H9 (cell line): ENCODE results near the gene B3GALT4. TPM values are rescaled to one million over a fixed set of nuclear protein-coding genes. Genes with fewer than 3 reads are reported as not detected.

Experiments used
- DNase-seq: peaks from one replicate; pipeline ENCODE4 v3.0.0-alpha.2; 2017
- H2AFZ ChIP-seq: one replicate; pipeline ENCODE4 v1.6.1; 2013; ENCODE audit warnings: mild to moderate bottlenecking, low read length, control low read depth, moderate library complexity
- H2AK5ac ChIP-seq: 2 replicates; pipeline ENCODE4 v1.6.1; 2013; ENCODE audit warnings: low read length, control low read depth, mixed read lengths; ENCODE audit not compliant: insufficient read length
- H2BK120ac ChIP-seq: one replicate; pipeline ENCODE4 v1.6.1; 2013; ENCODE audit warnings: low read depth, mild to moderate bottlenecking, low read length, control low read depth, inconsistent platforms; ENCODE audit not compliant: poor library complexity, severe bottlenecking
- H2BK12ac ChIP-seq: 2 replicates; pipeline ENCODE4 v1.6.1; 2013; ENCODE audit warnings: low read length, control low read depth, mixed read lengths, low read depth; ENCODE audit not compliant: insufficient read length
- H2BK15ac ChIP-seq: 2 replicates; pipeline ENCODE4 v1.6.1; 2013; ENCODE audit warnings: low read depth, low read length, control low read depth
- H2BK20ac ChIP-seq: one replicate; pipeline ENCODE4 v1.6.1; 2013; ENCODE audit warnings: low read depth, mild to moderate bottlenecking, low read length, control low read depth, inconsistent platforms; ENCODE audit not compliant: poor library complexity, severe bottlenecking
- H2BK5ac ChIP-seq: 2 replicates; pipeline ENCODE4 v1.6.1; 2013; ENCODE audit warnings: low read length, control low read depth, mixed read lengths; ENCODE audit not compliant: insufficient read length
- H3K14ac ChIP-seq: 2 replicates; pipeline ENCODE4 v1.6.1; 2013; ENCODE audit warnings: low read length, control low read depth; ENCODE audit not compliant: insufficient read depth
- H3K18ac ChIP-seq: 2 replicates; pipeline ENCODE4 v1.6.1; 2013; ENCODE audit warnings: low read depth, mild to moderate bottlenecking, mixed read lengths, low read length, control low read depth; ENCODE audit not compliant: insufficient read length
- H3K23ac ChIP-seq: 2 replicates; pipeline ENCODE4 v1.6.1; 2013; ENCODE audit warnings: low read length, control low read depth, mixed read lengths, low read depth; ENCODE audit not compliant: insufficient read length
- H3K23me2 ChIP-seq: 2 replicates; pipeline ENCODE4 v1.6.1; 2013; ENCODE audit warnings: low read depth, mild to moderate bottlenecking, mixed read lengths, low read length, control low read depth; ENCODE audit not compliant: insufficient read length, poor library complexity, severe bottlenecking
- H3K27ac ChIP-seq: 2 replicates; pipeline ENCODE4 v1.5.1; 2013; ENCODE audit warnings: low read length, control low read depth, mixed read lengths, low read depth; ENCODE audit not compliant: insufficient read length
- H3K27me3 ChIP-seq: 2 replicates; pipeline ENCODE4 v1.6.1; 2013; ENCODE audit warnings: low read length, control low read depth, inconsistent platforms; ENCODE audit not compliant: insufficient read depth
- H3K4ac ChIP-seq: 2 replicates; pipeline ENCODE4 v1.6.1; 2013; ENCODE audit warnings: low read depth, mild to moderate bottlenecking, control low read depth, inconsistent platforms, low read length, moderate library complexity
- H3K4me1 ChIP-seq: 2 replicates; pipeline ENCODE4 v1.6.1; 2013; ENCODE audit warnings: low read length, control low read depth, inconsistent platforms; ENCODE audit not compliant: insufficient read depth
- H3K4me2 ChIP-seq: 2 replicates; pipeline ENCODE4 v1.6.1; 2013; ENCODE audit warnings: low read length, control low read depth, mixed read lengths; ENCODE audit not compliant: insufficient read length, insufficient read depth
- H3K56ac ChIP-seq: 2 replicates; pipeline ENCODE4 v1.6.1; 2013; ENCODE audit warnings: low read depth, mild to moderate bottlenecking, mixed read lengths, low read length, control low read depth; ENCODE audit not compliant: insufficient read length
- H3K79me1 ChIP-seq: 2 replicates; pipeline ENCODE4 v1.6.1; 2013; ENCODE audit warnings: low read depth, mild to moderate bottlenecking, moderate library complexity, low read length, control low read depth, inconsistent platforms; ENCODE audit not compliant: insufficient read depth, poor library complexity, severe bottlenecking
- H3K79me2 ChIP-seq: 2 replicates; pipeline ENCODE4 v1.6.1; 2013; ENCODE audit warnings: low read length, control low read depth, inconsistent platforms; ENCODE audit not compliant: insufficient read depth
- H3K9ac ChIP-seq: 2 replicates; pipeline ENCODE4 v1.6.1; 2013; ENCODE audit warnings: low read length, control low read depth, mixed read lengths; ENCODE audit not compliant: insufficient read length; ENCODE audit errors: extremely low read depth
- H3K9me3 ChIP-seq: one replicate; pipeline ENCODE4 v1.6.1; 2013; ENCODE audit warnings: low read depth, low read length, inconsistent platforms; ENCODE audit not compliant: control insufficient read depth
- H3T11ph ChIP-seq: one replicate; pipeline ENCODE4 v1.6.1; 2013; ENCODE audit warnings: mild to moderate bottlenecking, low read length, control low read depth, inconsistent platforms
- H4K20me1 ChIP-seq: one replicate; pipeline ENCODE4 v1.6.1; 2013; ENCODE audit not compliant: control insufficient read depth, insufficient read length, insufficient read depth
- H4K5ac ChIP-seq: 2 replicates; pipeline ENCODE4 v1.6.1; 2013; ENCODE audit warnings: low read depth, mild to moderate bottlenecking, mixed read lengths, low read length, control low read depth; ENCODE audit not compliant: insufficient read length
- H4K8ac ChIP-seq: replicated peaks from 2 replicates; pipeline ENCODE4 v1.6.1; 2013; ENCODE audit warnings: low read length, control low read depth, mixed read lengths, low read depth; ENCODE audit not compliant: insufficient read length
- H4K91ac ChIP-seq: 2 replicates; pipeline ENCODE4 v1.6.1; 2013; ENCODE audit warnings: low read depth, mild to moderate bottlenecking, moderate library complexity, mixed read lengths, low read length, control low read depth; ENCODE audit not compliant: insufficient read length
- H3K27ac Mint-ChIP-seq, 3 experiments: 2 replicates in 2 of 3; 3 replicates in 1 of 3; pipeline ENCODE4 v1.8.0; 2020 to 2021; ENCODE audit warnings: mixed read lengths in 3 of 3, mild to moderate bottlenecking in 1 of 3, moderate library complexity in 1 of 3
- H3K27me3 Mint-ChIP-seq: 2 replicates; pipeline ENCODE4 v1.8.0; 2021; ENCODE audit warnings: low read depth, mild to moderate bottlenecking, moderate library complexity, mixed read lengths
- H3K36me3 Mint-ChIP-seq, 3 experiments: 2 replicates in 2 of 3; 3 replicates in 1 of 3; pipeline ENCODE4 v1.8.0; 2020 to 2021; ENCODE audit warnings: low read depth in 3 of 3, mixed read lengths in 3 of 3; ENCODE audit not compliant: insufficient read depth in 1 of 3
- H3K4me1 Mint-ChIP-seq, 2 experiments: 2 replicates each; pipeline ENCODE4 v1.8.0; 2020; ENCODE audit warnings: mixed read lengths in 2 of 2
- H3K4me3 Mint-ChIP-seq, 2 experiments: 2 replicates in 1 of 2; 3 replicates in 1 of 2; pipeline ENCODE4 v1.8.0; 2020 to 2021; ENCODE audit warnings: mild to moderate bottlenecking in 2 of 2, mixed read lengths in 2 of 2, moderate library complexity in 1 of 2
- H3K9me3 Mint-ChIP-seq, 2 experiments: 2 replicates in 1 of 2; 3 replicates in 1 of 2; pipeline ENCODE4 v1.8.0; 2020; ENCODE audit warnings: mild to moderate bottlenecking in 2 of 2, mixed read lengths in 2 of 2, moderate library complexity in 1 of 2
- CTCF ChIP-seq: fragments of 200-600 bp; sonication (generic); conservative IDR thresholded peaks from 3 replicates; pipeline ENCODE4 v1.8.0; 2021; ENCODE audit warnings: antibody characterized with exemption, mild to moderate bottlenecking
- WGBS: extraction: QIAGEN DNeasy Blood & Tissue Kit; methylation state at CpG from one replicate; pipeline ENCODE4 v1.1.7; 2013; ENCODE audit warnings: missing lambda C conversion rate, low lambda C conversion rate, mixed read lengths; ENCODE audit not compliant: insufficient read length; ENCODE audit errors: extremely low coverage; 5-methylcytosine and 5-hydroxymethylcytosine counted together
- total RNA-seq: library from RNA; stranded (reverse); gene quantifications from 2 replicates; pipeline ENCODE4 v1.2.1, GENCODE V29; 2021

B3GALT4 gene
- total RNA-seq, 1 experiment from 2014 or later, result 3.2 TPM

- Histone ChIP-seq H3K23me2 (peaks cover 6% of the 10 kb centered on the region), H3K9ac (no peak overlapping the region), H3K18ac (no peak overlapping the region), H3K79me2 (no peaks in the 10 kb centered on the region), H2BK20ac (no peak overlapping the region), H3K14ac (no peak overlapping the region), H2BK120ac (no peak overlapping the region), H2BK12ac (no peak overlapping the region), H3K4me2 (no peak overlapping the region), H4K8ac (no peak overlapping the region), H3K4ac (no peak overlapping the region), H3K4me1 (no peaks in the 10 kb centered on the region; the same call in 1 of the 2 replicates), H4K91ac (no peak overlapping the region), H2AFZ (no peak overlapping the region), H3K56ac (no peak overlapping the region), H3T11ph (no peak overlapping the region), H2AK5ac (no peak overlapping the region), H2BK15ac (no peak overlapping the region), H3K23ac (no peak overlapping the region), H3K27me3 (no peaks in the 10 kb centered on the region; the same call in 1 of the 2 replicates), H3K79me1 (no peaks in the 10 kb centered on the region), H4K20me1 (no peaks in the 10 kb centered on the region), H4K5ac (no peak overlapping the region), H3K9me3 (no peaks in the 10 kb centered on the region), H3K27ac (no peak overlapping the region), H2BK5ac (no peak overlapping the region)
- no peak for TF ChIP-seq CTCF
- Mint-ChIP-seq H3K9me3 (no peaks in the 10 kb centered on the region; a peak in 1 of 5 replicates), H3K4me3 (no peak overlapping the region; a peak in 1 of 5 replicates), H3K27ac (no peak overlapping the region), H3K27me3 (peaks cover 85% of the 10 kb centered on the region), H3K36me3 (no peaks in the 10 kb centered on the region), H3K4me1 (peaks cover 5% of the 10 kb centered on the region in 2 experiments)
- WGBS, result no CpG with 5 or more reads among the region's 1 CpG
- no peak for DNase-seq
Measured at GRCh38 chr6:33243476-33243875, 33.4 kb upstream of the B3GALT4 start.
